Hematopoietic multipotent progenitor cell treated with erythropoietin and hydrocortisone succinate and interleukin-3 and kit ligand, for 4 days (in vitro differentiated cells): ENCODE measurements around the gene KIF27.
"Not testable (repeated sequence)": the region's sequence is repeated elsewhere in the genome, so short reads cannot be mapped to it uniquely, and the experiment has no call there.

Experiments used
- DNase-seq: peaks from one replicate; pipeline ENCODE4 v3.0.0-alpha.2; 2015

KIF27 gene

GRCh38 chr9:83920927-83921707 is at the start of gene KIF27:
KIF27 (minus strand) TSS chr9:83921432; CDS start chr9:83915591, 5,841 bp downstream.
- DNase-seq = peak; percentile 99

GRCh38 chr9:83969602-83970001 is 48.4 kb upstream of the KIF27 start:
- DNase-seq = no peak

- no peak for DNase-seq
Measured at GRCh38 chr9:83967073-83967472, 45.8 kb upstream of the KIF27 start.

GRCh38 chr9:83966209-83966582 is 45.0 kb upstream of the KIF27 start:
- no peak for DNase-seq

DNA sequence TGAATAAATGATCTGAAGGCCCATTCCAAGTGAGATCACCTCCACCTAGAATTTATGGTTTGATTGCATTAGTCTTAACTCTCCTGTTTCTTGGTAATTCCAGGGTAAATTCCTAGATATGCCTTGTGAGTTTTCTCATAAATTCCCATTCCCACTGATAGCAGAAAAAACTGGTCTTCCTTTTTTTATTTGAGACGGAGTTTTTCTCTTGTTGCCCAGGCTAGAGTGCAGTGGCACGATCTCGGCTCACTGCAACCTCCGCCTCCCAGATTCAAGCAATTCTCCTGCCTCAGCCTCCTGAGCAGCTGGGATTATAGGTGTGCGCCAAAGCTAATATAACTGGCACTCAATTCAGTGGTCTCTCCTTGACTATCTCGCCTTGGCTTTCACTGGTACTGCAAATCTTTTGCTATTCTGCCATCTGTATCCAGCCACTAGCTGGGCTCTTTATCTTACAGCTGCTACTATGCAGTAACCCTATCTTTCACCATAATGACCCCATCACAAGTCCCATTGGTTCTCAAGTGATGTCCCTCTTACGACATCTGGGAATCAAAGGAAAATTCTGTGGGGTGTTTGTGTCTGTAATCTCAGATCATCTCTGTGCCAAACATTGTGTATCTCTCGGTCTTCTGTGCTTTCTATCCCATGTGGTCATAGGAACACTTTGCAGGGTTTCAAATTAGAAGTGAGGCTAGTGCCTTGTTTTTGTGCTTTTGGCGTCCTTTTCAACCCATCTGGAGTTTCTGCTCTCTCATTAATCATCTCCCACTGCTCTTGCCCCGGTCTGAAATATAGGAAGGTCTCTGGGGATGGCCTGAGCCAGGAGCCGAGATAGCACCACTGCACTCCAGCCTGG is 44.3 kb upstream of the KIF27 start:
- DNase-seq = peak; percentile 56

GRCh38 chr9:83964973-83965349 is 43.7 kb upstream of the KIF27 start:
- DNase-seq = peak; percentile 37

- DNase-seq = no peak
Measured at GRCh38 chr9:83962165-83962564, 40.9 kb upstream of the KIF27 start.

- DNase-seq = no peak
Measured at GRCh38 chr9:83960991-83961390, 39.8 kb upstream of the KIF27 start.

- no peak for DNase-seq
Measured at GRCh38 chr9:83959061-83959460, 37.8 kb upstream of the KIF27 start.

DNA sequence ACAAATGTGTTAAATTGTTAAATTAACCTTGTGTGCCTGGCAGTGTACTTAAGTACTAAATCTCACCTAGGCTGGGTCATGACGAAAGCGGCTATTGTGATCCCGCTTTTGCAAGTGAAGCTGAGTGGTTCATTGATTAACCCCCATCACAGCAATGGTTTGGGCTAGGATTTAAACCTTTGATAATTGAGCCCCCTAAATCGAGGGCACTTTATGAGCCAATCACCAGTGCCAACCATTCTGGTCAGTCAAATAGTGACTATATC is 35.9 kb upstream of the KIF27 start:
- DNase-seq = no peak

DNA sequence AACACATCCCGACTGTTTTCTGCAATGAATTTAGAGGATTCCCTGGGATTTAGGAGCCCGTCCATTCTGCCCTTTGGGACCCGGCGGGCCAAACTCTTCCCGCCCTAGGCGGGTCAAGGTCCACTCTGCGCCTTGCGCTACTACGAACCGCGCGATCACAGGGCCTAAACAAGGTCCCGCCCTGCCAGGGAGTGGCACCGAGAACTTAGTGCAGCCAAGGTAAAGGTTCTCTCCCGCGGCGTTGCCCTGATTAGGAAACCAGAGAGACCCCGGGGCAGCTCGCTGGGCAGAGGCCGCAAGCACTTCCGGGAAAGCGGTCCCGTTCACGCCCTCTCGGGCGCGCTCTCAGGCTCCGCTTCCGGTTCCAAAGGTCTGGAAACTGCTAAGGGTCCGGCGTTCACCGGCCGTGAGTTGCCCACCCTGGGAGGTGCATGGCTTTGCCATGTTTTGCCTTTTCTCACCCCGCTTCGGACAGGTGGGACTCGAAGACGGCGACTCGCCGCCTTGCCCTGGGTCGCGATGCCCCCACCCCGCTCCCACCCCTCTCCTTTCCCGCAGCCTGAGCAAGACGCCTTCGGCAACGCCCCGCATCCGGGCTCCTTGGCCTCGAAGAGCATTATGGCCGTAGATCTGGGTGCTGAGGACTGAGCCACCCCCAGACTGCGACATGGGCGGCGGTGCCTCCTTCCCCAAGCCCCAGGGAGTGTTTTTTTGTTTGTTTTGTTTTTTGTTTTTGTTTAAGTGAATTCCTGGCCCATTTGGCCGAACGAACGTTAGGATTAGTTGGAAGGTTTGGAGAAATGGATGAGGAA is 35.4 kb upstream of the KIF27 start:
- peak; percentile 90 for DNase-seq

GRCh38 chr9:83956086-83956435 is 34.8 kb upstream of the KIF27 start:
- peak; percentile 90 for DNase-seq

DNA sequence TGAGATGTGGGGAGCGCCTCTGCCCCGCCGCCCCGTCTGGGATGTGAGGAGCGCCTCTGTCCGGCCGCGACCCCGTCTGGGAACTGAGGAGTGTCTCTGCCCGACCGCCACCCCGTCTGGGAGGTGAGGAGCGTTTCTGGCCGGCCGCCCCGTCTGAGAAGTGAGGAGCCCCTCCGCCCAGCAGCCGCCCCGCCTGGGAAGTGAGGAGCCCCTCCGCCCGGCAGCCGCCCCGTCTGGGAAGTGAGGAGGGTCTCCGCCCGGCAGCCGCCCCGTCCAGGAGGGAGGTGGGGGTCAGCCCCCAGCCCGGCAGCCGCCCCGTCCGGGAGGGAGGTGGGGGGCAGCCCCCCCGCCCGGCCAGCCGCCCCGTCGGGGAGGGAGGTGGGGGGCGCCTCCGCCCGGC is 26.9 kb upstream of the KIF27 start:
- not testable (repeated sequence) for DNase-seq

DNA sequence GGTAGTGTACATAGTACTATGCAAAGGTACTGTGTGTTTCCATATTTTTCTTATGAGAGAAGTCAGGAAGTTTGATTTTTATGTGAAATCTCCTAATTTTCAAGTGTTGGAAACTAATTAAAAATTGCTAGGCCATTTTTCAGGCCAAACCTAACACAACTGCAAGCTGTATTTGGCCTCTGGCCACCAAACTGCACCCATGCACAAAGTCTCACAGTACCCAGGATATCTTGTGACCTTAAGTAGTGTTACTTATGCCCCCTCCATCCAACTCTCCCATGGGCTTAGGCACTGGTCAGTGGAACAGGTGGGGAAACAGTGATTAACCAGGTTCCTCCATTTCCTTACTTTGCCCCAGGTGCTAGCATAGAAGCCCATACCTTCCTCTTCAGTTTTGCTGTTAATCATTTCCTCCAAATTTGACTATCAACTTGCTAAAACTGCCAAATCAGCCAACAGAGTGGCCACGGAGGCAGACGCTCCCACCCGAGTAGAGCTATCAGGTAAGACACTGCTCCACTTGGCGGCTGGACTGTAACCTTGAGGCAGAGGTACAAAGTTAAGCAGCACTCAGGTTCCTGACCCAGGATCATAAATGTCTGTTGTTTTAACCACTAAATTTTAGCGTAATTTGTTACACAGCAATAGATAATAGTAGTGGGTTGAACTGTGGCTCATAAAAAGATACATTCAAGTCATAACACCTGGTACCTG is 19.5 kb upstream of the KIF27 start:
- DNase-seq = no peak

DNA sequence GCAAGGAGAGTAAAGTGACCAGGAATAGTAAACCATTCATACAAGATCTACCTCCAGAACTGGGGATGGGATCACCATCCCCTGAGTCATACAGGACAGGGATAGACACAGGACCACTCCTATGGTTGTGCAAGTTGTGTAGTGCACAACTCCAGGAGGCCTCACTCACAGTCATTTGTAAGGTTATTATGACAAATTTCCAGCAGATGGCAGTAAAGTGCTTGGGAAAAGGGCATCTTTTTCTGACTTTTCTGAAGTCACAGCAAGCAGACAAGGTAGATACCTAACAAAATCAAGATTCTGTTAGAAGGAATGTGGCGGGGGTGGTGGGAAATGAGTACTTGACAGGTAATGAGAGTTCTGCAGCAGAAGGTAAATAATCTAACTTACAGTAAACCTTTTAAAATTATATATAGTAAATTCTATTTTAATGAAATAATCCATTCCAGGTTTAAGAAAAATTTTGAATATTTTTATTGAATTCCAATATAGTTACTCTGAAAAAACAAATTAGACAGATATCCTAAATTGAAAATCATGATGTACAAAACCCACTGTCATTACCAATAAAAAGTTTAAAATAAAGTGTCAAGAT is 16.7 kb upstream of the KIF27 start:
- peak; percentile 87 for DNase-seq

DNA sequence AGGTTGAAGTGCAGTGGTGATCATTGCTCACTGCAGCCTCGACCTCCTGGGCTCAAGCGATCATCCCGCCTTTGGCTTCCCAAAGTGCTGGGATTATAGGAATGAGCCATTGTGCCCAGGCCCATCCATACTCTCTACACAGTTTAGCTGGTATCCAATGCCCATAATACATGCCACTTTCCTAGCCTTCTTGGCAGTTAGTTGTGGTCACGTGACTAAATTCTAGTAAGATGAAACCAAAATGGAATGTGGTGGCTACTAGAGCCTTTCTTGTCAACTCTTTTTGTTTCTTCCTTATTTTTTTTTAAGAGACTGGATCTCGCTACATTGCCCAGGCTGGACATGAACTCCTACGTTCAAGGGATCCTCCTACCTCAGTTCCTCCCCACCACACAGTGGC is 15.3 kb upstream of the KIF27 start:
- DNase-seq = no peak

DNA sequence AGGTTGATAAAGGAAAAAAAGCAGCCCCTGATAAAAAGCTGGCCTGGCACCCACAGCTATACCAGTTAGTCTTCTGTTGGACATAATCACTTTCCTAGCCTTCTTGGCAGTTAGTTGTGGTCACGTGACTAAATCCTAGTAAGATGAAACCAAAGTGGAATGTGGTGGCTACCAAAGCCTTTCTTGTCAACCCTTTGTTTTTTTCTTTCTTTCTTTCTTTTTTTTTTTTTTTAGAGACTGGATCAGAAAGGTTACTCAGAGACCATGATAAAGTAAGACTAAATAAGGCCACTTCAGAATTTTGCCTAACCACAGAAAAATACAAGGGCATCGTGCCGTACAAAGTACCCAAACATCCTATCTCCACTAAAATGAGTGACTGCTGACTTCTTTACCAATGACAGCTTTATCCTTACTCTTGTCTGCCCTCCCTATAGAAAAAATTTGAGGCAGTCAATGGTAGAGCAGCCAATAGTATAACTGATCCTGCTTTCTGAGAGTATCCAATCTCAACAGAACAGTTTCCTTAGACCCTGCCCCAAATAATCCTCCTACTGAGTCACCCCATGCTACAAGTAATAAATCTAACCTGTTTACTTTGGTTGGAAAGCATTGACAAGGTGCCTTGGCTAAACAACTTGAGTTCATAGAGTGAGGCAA is 14.2 kb upstream of the KIF27 start:
- DNase-seq = no peak

DNA sequence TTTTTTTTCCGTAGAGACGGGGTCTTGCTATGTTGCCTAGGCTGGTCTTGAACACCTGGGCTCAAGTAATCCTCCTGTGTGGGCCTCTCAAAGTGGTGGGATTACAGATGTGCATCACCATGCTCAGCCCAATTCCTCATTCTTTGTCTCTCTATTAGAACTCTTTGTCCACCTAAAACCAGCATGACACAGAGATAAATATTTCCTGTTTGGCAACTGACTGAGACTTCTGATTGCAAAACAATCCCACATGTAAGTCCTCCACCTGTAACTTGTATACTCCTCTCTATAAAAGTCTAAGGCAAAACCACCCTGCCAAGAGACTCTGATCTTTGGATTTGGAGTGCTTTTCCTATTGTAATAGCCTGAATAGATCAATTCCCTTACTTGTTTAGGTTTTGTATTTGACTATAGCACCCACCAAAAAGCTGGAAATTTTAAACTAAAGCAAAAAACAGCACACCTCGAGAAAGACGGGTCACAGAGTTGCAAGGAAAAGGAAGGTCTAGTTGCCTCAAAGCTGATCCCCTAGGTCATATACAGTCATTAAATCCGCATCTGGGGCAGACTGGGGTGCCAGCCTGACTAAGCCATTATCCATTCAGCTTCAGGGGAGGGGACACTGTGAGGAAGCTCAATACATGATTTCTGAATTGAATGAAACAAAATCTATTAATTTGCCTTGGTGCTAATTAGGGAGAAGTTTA is 13.5 kb upstream of the KIF27 start:
- peak; percentile 73 for DNase-seq

- DNase-seq = no peak
Measured at GRCh38 chr9:83933790-83934189, 12.6 kb upstream of the KIF27 start.

DNA sequence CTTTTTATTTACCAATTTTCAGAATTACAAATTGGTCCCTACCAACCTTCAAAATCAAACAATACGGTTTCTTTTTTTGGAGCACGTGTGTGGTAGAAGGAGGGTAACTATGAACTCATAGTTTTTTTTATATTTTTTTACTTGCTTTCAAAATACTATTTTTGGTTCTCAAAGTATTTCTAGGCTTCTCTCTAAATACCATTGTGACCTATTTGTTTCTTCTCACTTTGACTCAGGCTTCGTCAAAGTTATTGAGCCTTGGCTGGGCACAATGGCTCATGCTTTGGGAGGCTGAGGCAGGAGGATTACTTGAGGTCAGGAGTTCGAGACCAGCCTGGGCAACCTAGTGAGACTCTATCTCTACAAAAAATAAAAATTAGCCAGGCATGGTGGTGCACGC is 11.6 kb upstream of the KIF27 start:
- no peak for DNase-seq

DNA sequence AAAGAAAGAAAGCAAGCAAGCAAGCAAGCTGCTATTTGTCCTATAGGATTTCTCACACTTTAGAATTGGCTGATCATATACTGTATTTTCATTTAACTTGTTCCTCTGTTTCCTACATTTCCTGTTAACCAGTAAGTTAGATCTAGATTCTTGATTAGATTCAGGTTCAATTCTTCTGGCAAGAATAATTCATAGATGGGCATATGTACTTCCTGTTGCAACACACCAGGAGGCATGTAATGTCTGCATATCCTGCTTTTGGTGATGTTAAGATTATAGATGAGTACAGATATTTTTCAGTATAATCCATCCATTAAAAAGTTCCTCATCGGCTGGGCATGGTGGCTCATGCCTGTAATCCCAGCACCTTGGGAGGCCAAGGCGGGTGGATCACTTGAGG is 10.8 kb upstream of the KIF27 start:
- peak; percentile 77 for DNase-seq
